NB4 (cell line): Measurements from ENCODE around the gene ARFIP2.

Experiments
- MYC ChIP-seq: IDR thresholded peaks from 2 replicates; pipeline ENCODE4 v1.6.1; 2011; ENCODE audit warnings: low read depth, low read length
- POLR2A ChIP-seq: IDR thresholded peaks from 2 replicates; pipeline ENCODE4 v1.6.1; 2011; ENCODE audit warnings: mild to moderate bottlenecking; ENCODE audit not compliant: insufficient read length; ENCODE audit errors: extremely low read depth
- TF ChIP-seq, protein P1 (sequence below): IDR thresholded peaks from one replicate; pipeline ENCODE4 v1.5.1; 2012; ENCODE audit warnings: low read depth, low read length
- TF ChIP-seq, protein P2 (sequence below): IDR thresholded peaks from 2 replicates; pipeline ENCODE4 v1.6.1; 2011; ENCODE audit warnings: low read depth, low read length

DNA sequence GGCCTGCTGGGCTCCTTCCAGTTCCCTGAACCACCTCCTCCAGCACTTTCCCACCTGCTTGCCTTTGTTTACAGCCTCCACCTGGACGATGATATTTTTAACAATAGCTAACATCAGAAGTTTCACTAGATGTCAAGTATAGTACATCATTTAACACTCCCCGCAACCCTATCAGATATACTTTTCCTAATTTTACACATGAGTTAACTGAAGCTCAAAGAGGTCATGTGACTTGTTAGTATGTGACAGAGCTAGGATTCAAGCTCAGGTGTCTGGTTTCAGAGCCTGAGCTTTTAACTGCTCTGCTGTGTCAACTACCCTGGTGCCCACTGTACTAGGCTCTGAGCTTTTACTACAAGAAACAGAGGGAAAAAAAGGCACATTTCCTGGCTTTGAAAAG is 26.1 kb downstream of the ARFIP2 start:
- TF ChIP-seq, protein P1, sequence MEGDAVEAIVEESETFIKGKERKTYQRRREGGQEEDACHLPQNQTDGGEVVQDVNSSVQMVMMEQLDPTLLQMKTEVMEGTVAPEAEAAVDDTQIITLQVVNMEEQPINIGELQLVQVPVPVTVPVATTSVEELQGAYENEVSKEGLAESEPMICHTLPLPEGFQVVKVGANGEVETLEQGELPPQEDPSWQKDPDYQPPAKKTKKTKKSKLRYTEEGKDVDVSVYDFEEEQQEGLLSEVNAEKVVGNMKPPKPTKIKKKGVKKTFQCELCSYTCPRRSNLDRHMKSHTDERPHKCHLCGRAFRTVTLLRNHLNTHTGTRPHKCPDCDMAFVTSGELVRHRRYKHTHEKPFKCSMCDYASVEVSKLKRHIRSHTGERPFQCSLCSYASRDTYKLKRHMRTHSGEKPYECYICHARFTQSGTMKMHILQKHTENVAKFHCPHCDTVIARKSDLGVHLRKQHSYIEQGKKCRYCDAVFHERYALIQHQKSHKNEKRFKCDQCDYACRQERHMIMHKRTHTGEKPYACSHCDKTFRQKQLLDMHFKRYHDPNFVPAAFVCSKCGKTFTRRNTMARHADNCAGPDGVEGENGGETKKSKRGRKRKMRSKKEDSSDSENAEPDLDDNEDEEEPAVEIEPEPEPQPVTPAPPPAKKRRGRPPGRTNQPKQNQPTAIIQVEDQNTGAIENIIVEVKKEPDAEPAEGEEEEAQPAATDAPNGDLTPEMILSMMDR, result no peak
- TF ChIP-seq, protein P2, sequence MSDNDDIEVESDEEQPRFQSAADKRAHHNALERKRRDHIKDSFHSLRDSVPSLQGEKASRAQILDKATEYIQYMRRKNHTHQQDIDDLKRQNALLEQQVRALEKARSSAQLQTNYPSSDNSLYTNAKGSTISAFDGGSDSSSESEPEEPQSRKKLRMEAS, result no peak
- TF ChIP-seq POLR2A (no peak), MYC (no peak)
